Peyer's patch (tissue), 4 donors: ENCODE results near the gene FKBP2.

ENCODE experiments used
- CTCF ChIP-seq, 6 experiments: fragments of 450-650 bp in 4 of 6; fragments of 200-600 bp in 2 of 6; sonication (generic) in 1 of 6; IDR thresholded peaks; one replicate each; pipeline ENCODE4 v1.5.1; 2017 to 2019; ENCODE audit warnings: antibody characterized with exemption in 6 of 6, mild to moderate bottlenecking in 3 of 6, moderate library complexity in 1 of 6
- POLR2A ChIP-seq, 2 donors: fragments of 450-650 bp; IDR thresholded peaks; one replicate each; pipeline ENCODE4 v1.5.1; 2017; ENCODE audit warnings: antibody characterized with exemption in 2 of 2, mild to moderate bottlenecking in 2 of 2, moderate library complexity in 2 of 2

GRCh38 chr11:64284048-64284961 is 43.4 kb downstream of the FKBP2 start, which contains the start of gene BAD:
- no peak for TF ChIP-seq CTCF (IDR thresholded peaks at IDR 0.05)
- peak in 1 of 2 donors; percentile 84 for TF ChIP-seq POLR2A (IDR thresholded peaks at IDR 0.05)
